Right atrium auricular region (tissue), 2 donors: ENCODE measurements around the gene SCAI. TPM values are rescaled to one million over a fixed set of nuclear protein-coding genes. Genes with fewer than 3 reads are reported as not detected.
"Not testable (repeated sequence)": the region's sequence is repeated elsewhere in the genome, so short reads cannot be mapped to it uniquely, and the experiment has no call there.

ENCODE experiments used
- DNase-seq: peaks from one replicate; pipeline ENCODE4 v3.0.0-alpha.2; 2019; ENCODE audit warnings: low spot score
- H3K27ac ChIP-seq, 2 donors: fragments of 200-600 bp; sonication (generic); 1 replicate in 1 of 2; 2 replicates in 1 of 2; pipeline ENCODE4 v1.5.1; 2016 to 2019
- H3K27me3 ChIP-seq, 2 donors: fragments of 200-600 bp; sonication (generic); one replicate each; pipeline versions ENCODE4 v1.5.1 to v1.6.0; 2017 to 2019
- H3K36me3 ChIP-seq: fragments of 200-600 bp; sonication (generic); one replicate; pipeline ENCODE4 v1.5.1; 2016
- H3K4me1 ChIP-seq, 2 donors: fragments of 200-600 bp; sonication (generic); one replicate each; pipeline versions ENCODE4 v1.5.1 to v1.6.0; 2017 to 2019
- H3K4me3 ChIP-seq, 2 donors: fragments of 200-600 bp; sonication (generic); 1 replicate in 1 of 2; 2 replicates in 1 of 2; pipeline ENCODE4 v1.5.1; 2017 to 2019; ENCODE audit warnings: mild to moderate bottlenecking in 1 of 2, moderate library complexity in 1 of 2
- H3K9me3 ChIP-seq, 2 donors: fragments of 200-600 bp; sonication (generic); one replicate each; pipeline ENCODE4 v1.5.1; 2019
- CTCF ChIP-seq, 2 donors: fragments of 200-600 bp; sonication (generic); IDR thresholded peaks; one replicate each; pipeline ENCODE4 v1.5.1; 2019; ENCODE audit warnings: antibody characterized with exemption in 2 of 2
- total RNA-seq, 2 donors: library from RNA; depleted of rRNA; stranded (reverse); fragments of >200 nt; gene quantifications; one replicate each; pipeline ENCODE4 v1.1.0, GENCODE V29; 2016

Gene SCAI
- total RNA-seq, 2 donors from 2014 or later, result 4.0 to 5.3 TPM

- H3K27me3 ChIP-seq, result no peaks in the 10 kb centered on the region
- no peaks in the 10 kb centered on the region for H3K9me3 ChIP-seq
- peaks cover 8% of the 10 kb centered on the region for H3K36me3 ChIP-seq
- DNase-seq, result no peak
- H3K4me3 ChIP-seq, result no peak overlapping the region
- H3K4me1 ChIP-seq, result no peaks in the 10 kb centered on the region
- H3K27ac ChIP-seq, result no peak overlapping the region
- no peak for TF ChIP-seq CTCF (IDR thresholded peaks at IDR 0.05)
These were observed 122.3 kb downstream of the SCAI start for GRCh38 chr9:125021069-125021468.

- H3K27ac ChIP-seq, H3K4me3 ChIP-seq, DNase-seq, H3K9me3 ChIP-seq, H3K27me3 ChIP-seq, H3K4me1 ChIP-seq, H3K36me3 ChIP-seq: not testable (repeated sequence)
These were observed 127.7 kb downstream of the SCAI start for GRCh38 chr9:125015655-125016054.

- not testable (repeated sequence) for H3K36me3 ChIP-seq, H3K4me1 ChIP-seq, H3K9me3 ChIP-seq, H3K27ac ChIP-seq, H3K4me3 ChIP-seq, H3K27me3 ChIP-seq, DNase-seq
These were observed 131.3 kb downstream of the SCAI start for GRCh38 chr9:125012013-125012412.

GRCh38 chr9:125008599-125008998 lies 134.7 kb downstream of the SCAI start:
- no peak for TF ChIP-seq CTCF (IDR thresholded peaks at IDR 0.05)
- Histone ChIP-seq H3K9me3 (no peaks in the 10 kb centered on the region), H3K36me3 (no peaks in the 10 kb centered on the region), H3K4me3 (no peak overlapping the region), H3K4me1 (no peaks in the 10 kb centered on the region), H3K27ac (no peak overlapping the region), H3K27me3 (no peaks in the 10 kb centered on the region)
- DNase-seq, result no peak

GRCh38 chr9:125003332-125003731 lies 140.0 kb downstream of the SCAI start:
- Histone ChIP-seq H3K36me3 (no peaks in the 10 kb centered on the region), H3K27me3 (no peaks in the 10 kb centered on the region), H3K27ac (no peak overlapping the region), H3K9me3 (no peaks in the 10 kb centered on the region), H3K4me1 (no peaks in the 10 kb centered on the region), H3K4me3 (no peak overlapping the region)
- TF ChIP-seq CTCF (IDR thresholded peaks at IDR 0.05), result no peak
- DNase-seq, result no peak

GRCh38 chr9:124983698-124984097 lies 159.6 kb downstream of the SCAI start:
- Histone ChIP-seq H3K4me1 (no peaks in the 10 kb centered on the region), H3K36me3 (no peaks in the 10 kb centered on the region), H3K9me3 (no peaks in the 10 kb centered on the region), H3K27me3 (no peaks in the 10 kb centered on the region), H3K4me3 (no peak overlapping the region), H3K27ac (no peak overlapping the region)
- no peak for TF ChIP-seq CTCF (IDR thresholded peaks at IDR 0.05)
- no peak for DNase-seq

GRCh38 chr9:124980431-124980830 lies 162.9 kb downstream of the SCAI start:
- Histone ChIP-seq H3K9me3 (no peaks in the 10 kb centered on the region), H3K27ac (no peak overlapping the region), H3K4me1 (no peaks in the 10 kb centered on the region), H3K27me3 (no peaks in the 10 kb centered on the region), H3K36me3 (no peaks in the 10 kb centered on the region), H3K4me3 (no peak overlapping the region)
- no peak for DNase-seq
- no peak for TF ChIP-seq CTCF (IDR thresholded peaks at IDR 0.05)
